Measurements from ENCODE around the gene CCNL2.
"Not testable (repeated sequence)": the region's sequence is repeated elsewhere in the genome, so short reads cannot be mapped to it uniquely, and the experiment has no call there.

CCNL2 gene

GRCh38 chr1:1432274-1432950 lies 33.3 kb upstream of the CCNL2 start:
- no peak for DNase-seq

DNA sequence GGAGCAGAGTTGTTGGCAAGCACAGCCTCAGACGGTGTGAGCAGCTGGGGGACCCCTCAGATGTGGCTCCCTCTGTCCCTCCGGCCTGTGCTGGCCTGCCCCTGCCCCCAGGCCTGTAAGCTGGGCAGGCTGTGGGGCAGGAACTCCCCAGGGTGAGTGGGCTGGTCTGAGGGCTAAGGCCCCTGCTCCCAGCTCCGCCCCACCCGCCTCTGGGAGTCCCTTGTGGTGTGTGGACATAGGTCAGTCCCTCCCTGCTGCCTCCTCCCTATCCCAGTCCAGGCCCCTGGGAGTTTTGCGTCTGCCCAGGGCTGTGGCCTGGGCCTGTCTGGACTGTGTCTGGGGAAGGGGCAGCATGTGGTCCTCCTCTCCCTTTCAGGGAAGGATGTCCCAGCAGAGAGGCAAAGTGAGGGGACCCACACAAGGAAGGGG lies 32.7 kb upstream of the CCNL2 start:
- no peak for DNase-seq

DNA sequence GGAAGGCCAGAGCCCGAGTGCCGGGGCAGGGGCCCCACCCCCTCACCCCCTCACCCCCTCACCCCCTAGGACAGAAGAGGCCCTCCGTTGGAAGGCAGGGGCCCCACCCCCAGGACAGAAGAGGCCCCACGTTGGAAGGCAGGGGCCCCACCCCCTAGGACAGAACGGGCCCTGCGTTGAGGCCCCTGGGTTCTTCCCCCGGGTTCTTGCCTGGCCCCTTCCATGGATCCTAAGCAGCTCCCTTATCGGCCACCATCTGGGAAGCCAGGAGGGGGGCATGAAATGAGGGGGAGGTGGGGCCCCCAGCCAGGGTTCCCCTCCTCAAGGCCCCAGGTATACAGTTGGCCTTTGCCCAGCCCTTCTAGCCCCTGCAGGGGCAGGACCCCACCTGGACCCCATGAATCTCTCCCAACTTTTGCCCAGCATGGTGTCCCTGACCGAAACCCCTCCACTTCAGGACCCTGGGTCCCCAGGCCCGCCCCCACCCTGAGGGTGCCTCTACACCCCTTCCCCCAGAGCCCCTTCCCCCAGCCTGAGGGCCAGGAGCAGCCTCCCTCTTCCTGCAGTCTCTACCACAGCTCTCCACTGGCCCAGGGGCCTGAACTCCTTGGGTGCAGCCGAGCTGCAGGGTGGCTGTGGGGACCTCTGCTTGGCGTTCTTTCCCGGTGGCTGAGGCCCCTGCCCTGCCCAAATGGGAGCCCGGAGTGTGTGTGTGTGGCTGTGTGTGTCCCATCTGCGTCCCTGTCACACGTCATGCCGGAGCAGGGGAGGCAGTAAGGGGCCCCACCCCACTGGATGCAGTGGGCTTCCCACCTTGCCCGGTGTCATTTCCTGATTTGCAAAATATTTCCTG lies 32.1 kb upstream of the CCNL2 start:
- no peak for DNase-seq

DNA sequence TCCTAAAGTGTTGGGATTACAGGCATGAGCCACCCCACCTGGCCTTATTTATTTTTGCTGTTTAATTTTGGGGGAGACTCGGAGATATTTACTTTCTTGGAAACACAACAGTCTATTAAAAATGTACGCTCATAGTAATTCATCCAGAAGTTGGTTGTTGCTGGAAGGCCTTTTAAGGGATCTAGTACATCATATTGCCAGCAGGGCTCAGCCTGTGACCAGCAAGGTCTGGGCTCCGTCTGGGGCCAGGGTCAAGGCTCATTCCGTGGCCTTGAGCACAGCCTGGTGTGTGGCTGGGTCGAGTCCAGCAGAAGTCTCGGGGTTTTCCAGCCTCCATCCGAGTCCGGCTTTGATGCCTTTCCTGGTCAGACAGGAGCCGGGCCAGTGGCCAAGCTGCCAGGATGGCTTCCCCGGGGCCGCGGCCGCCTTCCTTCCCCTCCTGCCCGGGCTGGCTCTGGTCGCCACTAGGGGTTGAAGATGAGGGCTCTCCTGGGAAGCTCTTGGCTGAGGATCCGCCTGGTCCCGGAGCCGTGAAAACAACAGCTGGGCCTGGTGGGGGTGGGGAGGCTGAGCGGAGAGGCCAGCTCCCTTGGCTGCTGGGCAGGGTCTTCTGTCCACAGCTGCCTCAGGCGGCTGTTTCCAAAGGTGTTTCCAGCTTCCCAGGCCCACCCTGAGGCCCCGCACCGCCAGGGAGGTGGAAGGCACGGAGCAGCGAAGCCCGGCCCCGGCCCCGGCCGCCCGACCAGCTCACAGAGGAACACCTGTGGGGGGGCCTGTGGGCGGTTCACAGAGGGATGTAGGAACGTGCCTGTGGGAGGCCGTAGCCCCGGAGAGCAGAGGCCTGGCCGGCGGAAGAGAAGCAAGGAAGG lies 31.2 kb upstream of the CCNL2 start:
- no peak for DNase-seq

DNA sequence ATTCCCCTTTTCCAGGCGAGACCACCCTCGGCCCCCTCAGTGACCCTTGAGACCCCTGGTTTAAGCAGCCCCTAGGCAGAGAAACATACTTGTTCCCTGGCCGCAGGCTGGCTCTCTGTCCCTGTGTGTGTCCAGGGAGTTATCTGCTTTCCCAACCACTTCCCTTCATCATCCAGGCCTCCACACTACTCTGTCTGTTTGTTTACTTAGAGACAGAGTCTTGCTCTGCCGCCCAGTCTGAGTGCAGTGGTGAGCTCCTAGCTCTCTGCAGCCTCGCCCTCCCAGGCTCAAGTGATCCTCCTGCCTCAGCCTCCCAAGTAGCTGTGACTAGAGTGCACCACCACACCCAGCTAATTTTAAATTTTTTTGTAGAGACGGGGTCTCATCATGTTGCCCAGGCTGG lies 30.5 kb upstream of the CCNL2 start:
- DNase-seq = no peak

GRCh38 chr1:1428967-1429366 lies 29.8 kb upstream of the CCNL2 start:
- not testable (repeated sequence) for DNase-seq

GRCh38 chr1:1428174-1428573 lies 29.0 kb upstream of the CCNL2 start:
- no peak for DNase-seq

- DNase-seq = no peak
Measured at GRCh38 chr1:1427820-1428148, 28.6 kb upstream of the CCNL2 start.

DNA sequence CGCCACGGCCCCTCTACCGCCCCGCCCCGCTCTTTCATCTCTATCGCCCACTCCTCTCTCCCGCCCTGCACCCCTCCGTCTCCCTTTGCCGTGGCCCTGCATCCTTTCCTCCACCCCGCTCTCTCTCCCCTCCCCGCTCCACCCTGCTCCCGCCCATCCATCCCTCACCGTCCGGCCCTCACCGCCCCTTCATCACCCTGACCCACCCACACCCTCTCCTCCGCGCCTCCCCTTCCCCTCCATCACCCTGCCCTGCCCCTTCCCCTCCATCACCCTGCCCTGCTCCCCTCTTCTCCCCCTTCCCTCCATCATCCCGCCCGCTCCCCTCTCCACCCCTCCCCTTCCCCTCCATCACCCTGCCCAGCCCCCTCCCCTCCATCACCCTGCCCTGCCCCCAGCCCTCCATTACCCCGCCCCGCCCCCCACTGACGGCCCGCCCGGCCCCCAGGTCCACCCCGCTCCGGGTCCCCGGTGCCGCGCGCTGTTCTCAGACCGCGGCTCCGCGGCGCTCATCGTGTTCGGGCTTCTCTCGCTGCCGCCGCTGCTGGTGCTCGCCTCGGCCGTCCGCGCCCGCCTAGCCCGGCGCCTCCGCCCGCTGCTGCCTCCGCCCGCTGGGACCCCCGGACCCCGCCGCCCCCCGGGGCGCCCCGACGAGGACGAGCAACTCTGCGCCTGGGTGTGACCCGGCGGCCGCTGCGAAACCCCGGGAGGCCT lies 28.1 kb upstream of the CCNL2 start:
- DNase-seq = no peak

GRCh38 chr1:1426496-1427105 lies 27.5 kb upstream of the CCNL2 start:
- no peak for DNase-seq

DNA sequence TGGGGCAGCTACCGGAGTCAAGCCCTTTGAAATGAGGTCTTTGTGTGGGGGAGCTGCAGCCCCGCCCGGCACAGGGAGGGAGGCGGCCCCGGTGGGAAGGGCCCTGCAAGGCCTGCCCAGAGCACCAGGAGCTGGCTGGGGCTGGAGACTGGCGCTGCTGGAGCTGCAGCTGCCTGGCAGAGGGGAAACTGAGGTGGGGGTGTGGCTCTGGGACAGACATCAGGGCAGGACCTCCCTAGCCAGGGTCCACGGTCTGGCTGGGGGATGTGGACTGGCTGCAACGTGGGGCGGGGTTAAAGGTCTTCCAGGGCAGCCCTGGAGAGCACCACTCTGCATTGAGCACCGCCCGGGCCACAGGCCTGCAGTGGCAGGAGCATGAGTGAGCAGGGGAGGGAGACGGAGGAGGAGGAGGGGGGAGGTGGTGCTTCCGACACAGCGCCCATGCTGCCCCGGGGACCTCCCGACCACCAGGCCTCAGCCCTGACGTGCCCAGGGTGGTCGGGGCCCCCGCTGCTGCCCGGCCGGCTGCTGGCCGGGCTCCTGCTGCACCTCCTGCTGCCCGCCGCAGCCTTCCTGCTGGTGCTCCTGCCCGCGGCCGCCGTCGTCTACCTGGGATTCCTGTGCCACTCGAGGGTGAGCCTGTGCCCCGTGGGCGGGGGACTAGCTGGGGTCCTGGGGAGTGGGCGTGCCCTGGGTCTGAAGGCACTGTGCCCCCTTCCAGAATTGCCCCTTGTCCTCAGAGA lies 26.8 kb upstream of the CCNL2 start:
- DNase-seq = no peak

- DNase-seq = no peak
Measured at GRCh38 chr1:1425426-1425752, 26.3 kb upstream of the CCNL2 start.

GRCh38 chr1:1424707-1425106 lies 25.6 kb upstream of the CCNL2 start:
- DNase-seq = no peak

- no peak for DNase-seq
Measured at GRCh38 chr1:1423245-1423597, 24.1 kb upstream of the CCNL2 start.

DNA sequence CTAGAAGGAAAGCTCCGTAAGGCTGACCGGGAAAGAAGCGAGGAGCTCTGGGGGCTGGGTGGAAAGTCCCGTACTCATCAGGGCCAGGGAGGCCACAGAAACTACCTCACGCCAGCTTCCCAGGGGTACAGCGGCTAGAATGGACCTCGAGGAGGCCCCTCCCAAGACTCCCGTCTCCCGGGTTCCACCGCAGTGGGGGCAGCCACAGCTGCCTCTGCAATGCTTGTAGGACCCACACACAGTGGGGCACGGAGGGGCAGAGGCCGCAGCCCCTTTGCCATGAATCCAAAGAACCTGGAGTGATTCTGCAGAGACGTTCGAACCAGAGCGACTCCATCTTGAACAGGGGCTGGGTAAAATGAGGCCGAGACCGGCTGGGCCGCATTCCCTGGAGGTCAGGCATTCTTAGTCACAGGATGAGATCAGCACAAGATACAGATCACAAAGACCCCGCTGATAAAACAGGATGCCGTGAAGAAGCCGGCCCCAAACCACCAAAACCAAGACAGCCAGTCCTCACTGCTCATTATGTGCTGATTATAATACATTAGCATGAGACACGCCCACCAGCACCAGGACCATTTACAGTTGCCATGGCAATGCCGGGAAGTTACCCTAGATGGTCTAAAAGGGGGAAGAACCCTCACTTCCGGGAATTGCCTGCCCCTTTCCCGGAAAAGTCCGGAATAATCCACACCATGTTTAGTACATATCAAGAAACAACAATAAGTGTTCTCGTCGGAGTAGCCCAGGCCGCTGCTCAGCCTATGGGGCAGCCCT lies 23.5 kb upstream of the CCNL2 start:
- no peak for DNase-seq

DNA sequence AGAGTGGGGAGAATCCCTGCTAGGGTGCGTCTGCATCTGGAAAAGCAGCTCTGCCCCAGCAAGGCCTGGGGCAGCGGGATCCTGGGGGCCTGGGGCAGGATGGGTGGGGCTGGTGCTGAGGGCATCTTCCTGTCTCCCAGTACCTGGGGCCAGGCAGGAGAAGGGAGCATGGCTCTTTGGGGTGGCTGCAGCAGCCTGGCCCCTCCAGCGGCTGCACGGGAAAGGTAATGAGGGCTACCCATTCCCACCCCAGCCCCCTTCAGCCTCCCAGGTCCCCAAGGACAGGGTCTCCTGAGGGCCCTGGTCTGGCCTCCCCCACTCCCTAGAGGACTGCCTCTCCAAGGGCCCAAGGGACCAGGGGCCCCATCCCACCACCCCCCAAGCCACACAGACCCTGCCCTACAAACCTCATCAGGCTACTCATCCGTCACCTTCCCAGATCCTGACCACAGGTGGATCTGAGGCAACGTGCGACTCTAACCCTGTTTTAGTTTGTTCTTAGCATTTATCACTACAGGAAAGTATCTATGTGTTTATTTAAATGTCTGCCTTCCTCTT lies 22.9 kb upstream of the CCNL2 start:
- DNase-seq = no peak

DNA sequence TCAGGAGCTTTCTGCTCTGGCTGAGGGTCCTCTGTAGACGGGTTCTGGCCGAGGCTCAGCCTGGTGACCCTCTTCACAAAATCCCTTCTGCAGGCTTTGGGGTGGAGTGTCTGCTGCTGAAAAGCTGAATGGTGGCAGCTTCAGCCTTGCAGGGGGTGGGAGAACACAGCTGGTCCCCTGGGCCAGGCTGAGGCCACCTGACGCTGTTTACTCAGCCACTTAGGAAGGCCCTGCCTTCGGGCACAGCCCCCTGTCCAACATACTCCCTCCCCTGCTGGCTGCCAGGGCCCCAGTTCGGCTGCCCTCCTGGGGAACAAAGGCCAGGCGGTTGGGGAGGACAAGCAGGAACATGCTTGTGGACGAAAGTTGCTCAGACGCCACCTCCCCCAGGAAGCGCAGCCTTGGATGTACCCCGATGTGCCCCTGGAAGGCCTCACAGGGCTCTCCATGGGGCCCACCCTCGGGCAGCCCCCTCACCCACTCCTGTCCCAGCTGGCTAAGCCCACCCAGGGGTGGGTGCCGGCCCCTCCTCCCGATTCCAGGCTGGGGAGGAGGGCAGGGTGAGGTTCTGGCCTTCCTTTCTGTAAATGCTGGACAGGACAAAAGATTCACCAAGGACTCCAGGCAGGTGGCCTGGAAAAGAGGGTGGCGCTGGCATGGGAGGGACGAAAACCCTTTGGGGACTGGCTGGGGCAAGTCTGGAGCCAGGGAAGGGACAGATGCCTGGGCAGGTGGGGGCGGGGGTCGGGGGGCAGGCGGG lies 22.2 kb upstream of the CCNL2 start, which contains the start of gene ANKRD65:
ANKRD65 (minus strand) TSS at position 130 of the 760 bp plus-strand sequence. CDS start 271 bp downstream, outside the sequence.
- no peak for DNase-seq

DNA sequence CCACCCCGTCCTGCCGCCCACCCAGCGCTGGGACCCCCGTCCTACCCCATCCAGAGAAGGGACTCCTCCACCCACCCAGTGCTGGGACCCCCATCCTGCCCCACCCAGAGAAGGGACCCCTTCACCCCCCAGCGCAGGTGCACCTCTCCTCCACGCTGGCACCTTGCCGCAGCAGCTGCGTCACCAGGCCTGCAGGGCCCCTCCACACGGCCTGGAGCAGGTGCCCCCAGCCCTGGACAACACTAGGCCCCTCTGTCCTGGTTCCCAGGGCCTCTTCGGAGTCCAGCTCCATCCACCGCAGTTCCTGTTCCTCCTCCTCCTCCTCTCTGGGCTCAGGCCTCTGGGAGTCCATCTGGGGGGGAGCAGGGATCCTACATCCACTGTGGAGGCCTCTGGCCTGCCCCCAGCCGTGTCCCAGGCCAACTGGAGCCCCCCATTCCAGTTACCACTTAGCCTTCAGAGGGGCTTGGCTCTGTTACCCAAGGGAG lies 21.6 kb upstream of the CCNL2 start:
- no peak for DNase-seq

GRCh38 chr1:1419813-1420653 lies 20.9 kb upstream of the CCNL2 start:
- DNase-seq = no peak
